Measurements from ENCODE around the gene GPBP1. TPM values are rescaled to one million over a fixed set of nuclear protein-coding genes. Genes with fewer than 3 reads are reported as not detected.
A peak's percentile ranks its signal among the peaks of the same experiment; 100 is the strongest.

GPBP1 gene
- total and polyA plus RNA-seq, 9 of the 15 experiments (the other 6 are each of a cell fraction or from before 2014, with no cell fraction given), result 31.0 to 109 (median 68.4) TPM

DNA sequence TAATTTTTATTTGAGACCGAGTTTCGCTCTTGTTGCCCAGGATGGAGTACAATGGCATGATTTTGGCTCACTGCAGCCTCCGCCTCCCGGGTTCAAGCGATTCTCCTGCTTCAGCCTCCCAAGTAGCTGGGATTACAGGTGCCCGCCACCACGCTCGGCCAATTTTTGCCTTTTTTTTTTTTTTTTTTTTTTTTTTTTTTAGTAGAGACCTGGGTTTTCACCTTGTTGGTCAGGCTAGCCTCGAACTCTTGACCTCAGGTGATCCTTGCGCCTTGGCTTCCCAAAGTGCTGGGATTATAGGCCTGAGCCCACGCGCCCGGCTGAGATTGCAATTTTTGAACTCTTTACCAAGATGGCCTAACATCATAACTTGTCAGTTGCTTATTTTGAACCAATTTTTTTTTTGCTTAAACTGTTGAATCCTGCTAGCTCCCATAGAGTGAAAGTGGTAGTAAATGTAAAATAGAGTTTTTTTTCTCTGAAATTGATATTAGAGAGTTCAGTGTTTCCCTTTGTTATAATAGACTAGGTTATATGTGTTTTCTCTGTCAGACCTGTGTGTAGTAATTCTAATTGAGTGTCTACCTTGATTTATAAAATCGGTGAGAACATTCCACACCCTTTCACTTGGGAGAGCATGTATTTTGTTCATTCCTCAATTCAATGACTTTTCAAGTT lies 3.8 kb downstream of the GPBP1 start:
- DNase-seq (ENCODE audit: extremely low read depth in 1 of 4, low spot score in 3 of 4), result peak in 1 of 4 experiments; percentile 34
- Histone ChIP-seq H2AFZ (ENCODE audit: low read depth, low read length) (no peak overlapping the region), H3K9me3 (replicated peaks; ENCODE audit: control insufficient read depth, insufficient read depth, low read depth, low read length) (no peaks in the 10 kb centered on the region), H3K27me3 (ENCODE audit: control insufficient read depth in 2 of 2, insufficient read depth in 2 of 2, low read length in 2 of 2) (no peaks in the 10 kb centered on the region), H3K36me3 (ENCODE audit: control insufficient read depth, insufficient read depth, low read length) (peaks cover 49% of the 10 kb centered on the region), H3K4me2 (ENCODE audit: insufficient read depth, low read length) (peak overlapping the region; percentile 71), H3K9me1 (ENCODE audit: control insufficient read depth, insufficient read depth, low read length) (no peaks in the 10 kb centered on the region), H3K27ac (ENCODE audit: extremely low read depth, low read depth, low read length) (no peak overlapping the region), H3K4me1 (replicated peaks in 1 of 2; ENCODE audit: control insufficient read depth in 2 of 2, insufficient read depth in 2 of 2, low read length in 2 of 2) (peaks cover 16 to 23% of the 10 kb centered on the region in 2 experiments), H4K20me1 (replicated peaks; ENCODE audit: control insufficient read depth, insufficient read depth, low read length) (peaks cover 46% of the 10 kb centered on the region), H3K9ac (ENCODE audit: insufficient read depth in 1 of 2, low read depth in 2 of 2, low read length in 2 of 2) (peak overlapping the region; percentile 86 to 97; a peak in 3 of 4 replicates), H3K4me3 (peak overlapping the region; percentile 82), H3K79me2 (ENCODE audit: control insufficient read depth, insufficient read depth, low read length) (peaks cover 91% of the 10 kb centered on the region)
- intact Hi-C loops (cut with micrococcal nuclease) (no loop called here), in situ Hi-C loops (cut with MboI) (no loop called here)
- no TSS peak for BruUV-seq (replicated peaks)
- CTCF ChIA-PET (ENCODE audit: low intra/inter-chr PET ratio), result no interaction called here
- POLR2A ChIA-PET, result interaction anchor here (1.5 kb wide), 1 partner anchor 12 kb away, joined by 3 read pairs; no protein-coding TSS in a partner anchor
- FAIRE-seq, result no peak
- 36% methylated on average over 10 of the region's 14 CpGs for WGBS (ENCODE audit: insufficient coverage, low coverage, missing lambda C conversion rate)
- no peak for ATAC-seq
- no peak for TF ChIP-seq ZBTB34 (CRISPR knock-in tag; IDR thresholded peaks at IDR 0.05)
- TF ChIP-seq ZNF133 (CRISPR knock-in tag; IDR thresholded peaks at IDR 0.05), result no peak
- no peak for TF ChIP-seq GTF2F1 (IDR thresholded peaks at IDR 0.05; ENCODE audit: low read depth, low read length)
- no peak for TF ChIP-seq PCBP1 (IDR thresholded peaks at IDR 0.05; ENCODE audit: low read depth, low read length, poor library complexity, severe bottlenecking)
- TF ChIP-seq, protein P1, sequence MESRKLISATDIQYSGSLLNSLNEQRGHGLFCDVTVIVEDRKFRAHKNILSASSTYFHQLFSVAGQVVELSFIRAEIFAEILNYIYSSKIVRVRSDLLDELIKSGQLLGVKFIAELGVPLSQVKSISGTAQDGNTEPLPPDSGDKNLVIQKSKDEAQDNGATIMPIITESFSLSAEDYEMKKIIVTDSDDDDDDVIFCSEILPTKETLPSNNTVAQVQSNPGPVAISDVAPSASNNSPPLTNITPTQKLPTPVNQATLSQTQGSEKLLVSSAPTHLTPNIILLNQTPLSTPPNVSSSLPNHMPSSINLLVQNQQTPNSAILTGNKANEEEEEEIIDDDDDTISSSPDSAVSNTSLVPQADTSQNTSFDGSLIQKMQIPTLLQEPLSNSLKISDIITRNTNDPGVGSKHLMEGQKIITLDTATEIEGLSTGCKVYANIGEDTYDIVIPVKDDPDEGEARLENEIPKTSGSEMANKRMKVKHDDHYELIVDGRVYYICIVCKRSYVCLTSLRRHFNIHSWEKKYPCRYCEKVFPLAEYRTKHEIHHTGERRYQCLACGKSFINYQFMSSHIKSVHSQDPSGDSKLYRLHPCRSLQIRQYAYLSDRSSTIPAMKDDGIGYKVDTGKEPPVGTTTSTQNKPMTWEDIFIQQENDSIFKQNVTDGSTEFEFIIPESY (CRISPR knock-in tag; IDR thresholded peaks at IDR 0.05), result no peak
- TF ChIP-seq, protein P2, sequence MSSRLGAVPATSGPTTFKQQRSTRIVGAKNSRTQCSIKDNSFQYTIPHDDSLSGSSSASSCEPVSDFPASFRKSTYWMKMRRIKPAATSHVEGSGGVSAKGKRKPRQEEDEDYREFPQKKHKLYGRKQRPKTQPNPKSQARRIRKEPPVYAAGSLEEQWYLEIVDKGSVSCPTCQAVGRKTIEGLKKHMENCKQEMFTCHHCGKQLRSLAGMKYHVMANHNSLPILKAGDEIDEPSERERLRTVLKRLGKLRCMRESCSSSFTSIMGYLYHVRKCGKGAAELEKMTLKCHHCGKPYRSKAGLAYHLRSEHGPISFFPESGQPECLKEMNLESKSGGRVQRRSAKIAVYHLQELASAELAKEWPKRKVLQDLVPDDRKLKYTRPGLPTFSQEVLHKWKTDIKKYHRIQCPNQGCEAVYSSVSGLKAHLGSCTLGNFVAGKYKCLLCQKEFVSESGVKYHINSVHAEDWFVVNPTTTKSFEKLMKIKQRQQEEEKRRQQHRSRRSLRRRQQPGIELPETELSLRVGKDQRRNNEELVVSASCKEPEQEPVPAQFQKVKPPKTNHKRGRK (tag; IDR thresholded peaks at IDR 0.05), result peak; percentile 17; the same call in 1 of the 2 replicates
- TF ChIP-seq TAF15 (IDR thresholded peaks at IDR 0.05; ENCODE audit: low read depth, low read length), result no peak
- TF ChIP-seq NELFE (IDR thresholded peaks at IDR 0.05; ENCODE audit: insufficient read depth, insufficient read length), result no peak
- TF ChIP-seq SPI1 (IDR thresholded peaks at IDR 0.05; ENCODE audit: borderline replicate concordance, low read depth, low read length), result no peak
- TF ChIP-seq MTA1 (IDR thresholded peaks at IDR 0.05; ENCODE audit: borderline replicate concordance), result no peak
- no peak for TF ChIP-seq RBM14 (IDR thresholded peaks at IDR 0.05; ENCODE audit: borderline replicate concordance, insufficient read depth, low read depth, low read length)
- TF ChIP-seq ZNF436 (CRISPR knock-in tag; IDR thresholded peaks at IDR 0.05), result no peak
- no peak for TF ChIP-seq KLF16 (IDR thresholded peaks at IDR 0.05)
- no peak for TF ChIP-seq POLR2H (tag; IDR thresholded peaks at IDR 0.05; ENCODE audit: low read depth)
- no peak for TF ChIP-seq GATAD2A (IDR thresholded peaks at IDR 0.05)
- TF ChIP-seq, protein P3, sequence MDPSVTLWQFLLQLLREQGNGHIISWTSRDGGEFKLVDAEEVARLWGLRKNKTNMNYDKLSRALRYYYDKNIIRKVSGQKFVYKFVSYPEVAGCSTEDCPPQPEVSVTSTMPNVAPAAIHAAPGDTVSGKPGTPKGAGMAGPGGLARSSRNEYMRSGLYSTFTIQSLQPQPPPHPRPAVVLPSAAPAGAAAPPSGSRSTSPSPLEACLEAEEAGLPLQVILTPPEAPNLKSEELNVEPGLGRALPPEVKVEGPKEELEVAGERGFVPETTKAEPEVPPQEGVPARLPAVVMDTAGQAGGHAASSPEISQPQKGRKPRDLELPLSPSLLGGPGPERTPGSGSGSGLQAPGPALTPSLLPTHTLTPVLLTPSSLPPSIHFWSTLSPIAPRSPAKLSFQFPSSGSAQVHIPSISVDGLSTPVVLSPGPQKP (CRISPR knock-in tag; IDR thresholded peaks at IDR 0.05), result no peak
